Endothelial cell of umbilical vein (primary cell): ENCODE measurements around the gene TTC17. TPM values are rescaled to one million over a fixed set of nuclear protein-coding genes. Genes with fewer than 3 reads are reported as not detected.

Experiments
- BruUV-seq: library from RNA; stranded (reverse); fragments of 400-500 nt; replicated peaks from 2 replicates; lab custom pipeline; 2021; lab: Mats Ljungman, UMichigan
- CTCF ChIA-PET: fragments of 300-600, 350-600 bp; sonication (Branson Sonifier 250); formaldehyde crosslinking; loops from one replicate; lab custom pipeline; 2021; ENCODE audit warnings: antibody characterized with exemption, inconsistent platforms; lab: Charles Lee
- POLR2A ChIA-PET: fragments of 300-600, 350-600 bp; sonication (Branson Sonifier 250); formaldehyde crosslinking; loops from one replicate; lab custom pipeline; 2021; ENCODE audit warnings: antibody characterized with exemption, inconsistent platforms; lab: Charles Lee
- DNase-seq: peaks from one replicate; pipeline ENCODE4 v3.0.0-alpha.2; 2011; ENCODE audit warnings: low read depth, low spot score
- FAIRE-seq: peaks from 2 replicates; lab custom pipeline; 2011; peaks lifted over from hg19 to GRCh38; lab: Jason Lieb, UNC
- H2AFZ ChIP-seq: 2 replicates; pipeline ENCODE4 v1.6.0; 2012; ENCODE audit warnings: low read depth, low read length, control low read depth, inconsistent platforms
- H3K27ac ChIP-seq: 2 replicates; pipeline ENCODE4 v1.5.1; 2011; ENCODE audit warnings: low read depth, mild to moderate bottlenecking, control low read depth, low read length, moderate library complexity; ENCODE audit not compliant: insufficient read depth
- H3K27me3 ChIP-seq, 2 experiments: 2 replicates each; pipeline versions ENCODE4 v1.6.0 to v1.6.1; 2011; ENCODE audit warnings: low read length in 2 of 2, mixed read lengths in 1 of 2; ENCODE audit not compliant: control insufficient read depth in 2 of 2, insufficient read depth in 2 of 2
- H3K36me3 ChIP-seq, 2 experiments: 2 replicates in 1 of 2; 3 replicates in 1 of 2; pipeline ENCODE4 v1.5.1; 2011; ENCODE audit warnings: low read length in 2 of 2, mild to moderate bottlenecking in 1 of 2, moderate library complexity in 1 of 2; ENCODE audit not compliant: control insufficient read depth in 2 of 2, insufficient read depth in 2 of 2; ENCODE audit errors: extremely low read depth in 1 of 2
- H3K4me1 ChIP-seq: 3 replicates; pipeline ENCODE4 v1.5.1; 2011; ENCODE audit warnings: mild to moderate bottlenecking, low read length; ENCODE audit not compliant: control insufficient read depth, insufficient read depth; ENCODE audit errors: extremely low read depth
- H3K4me2 ChIP-seq: 2 replicates; pipeline ENCODE4 v1.6.1; 2011; ENCODE audit warnings: low read length, control low read depth, mixed read lengths; ENCODE audit not compliant: insufficient read depth
- H3K4me3 ChIP-seq, 3 experiments: fragments of 200-600 bp in 1 of 3; sonication (generic), shearing (Covaris generic) in 1 of 3; replicated peaks in 1 of 3; 2 replicates each; pipeline ENCODE4 v1.5.1; 2011 to 2016; ENCODE audit warnings: control low read depth in 3 of 3, low read length in 3 of 3, mild to moderate bottlenecking in 2 of 3, inconsistent platforms in 1 of 3, low read depth in 1 of 3, moderate library complexity in 1 of 3; ENCODE audit not compliant: insufficient read depth in 1 of 3
- H3K79me2 ChIP-seq: 2 replicates; pipeline ENCODE4 v1.6.0; 2012; ENCODE audit warnings: low read length, inconsistent platforms; ENCODE audit not compliant: control insufficient read depth, insufficient read depth
- H3K9ac ChIP-seq: replicated peaks from 2 replicates; pipeline ENCODE3; 2011; ENCODE audit warnings: low read length, control low read depth; ENCODE audit not compliant: insufficient read depth; ENCODE audit errors: extremely low read depth
- H3K9me1 ChIP-seq: replicated peaks from 3 replicates; pipeline ENCODE4 v1.6.0; 2011; ENCODE audit warnings: mild to moderate bottlenecking, low read length; ENCODE audit not compliant: control insufficient read depth, insufficient read depth; ENCODE audit errors: extremely low read depth
- H3K9me3 ChIP-seq: replicated peaks from 2 replicates; pipeline ENCODE4 v1.5.1; 2012; ENCODE audit warnings: low read length, inconsistent platforms; ENCODE audit not compliant: control insufficient read depth, insufficient read depth
- H4K20me1 ChIP-seq: replicated peaks from 2 replicates; pipeline ENCODE3; 2011; ENCODE audit warnings: mild to moderate bottlenecking, low read length; ENCODE audit not compliant: control insufficient read depth, insufficient read depth; ENCODE audit errors: extremely low read depth
- EZH2 ChIP-seq: IDR thresholded peaks from 2 replicates; pipeline ENCODE4 v1.6.1; 2012; ENCODE audit warnings: borderline replicate concordance, low read depth, mild to moderate bottlenecking, moderate library complexity, low read length, inconsistent platforms; ENCODE audit not compliant: severe bottlenecking
- FOS ChIP-seq: IDR thresholded peaks from 2 replicates; pipeline ENCODE4 v1.6.1; 2011; ENCODE audit warnings: mild to moderate bottlenecking, low read length, moderate library complexity, borderline replicate concordance; ENCODE audit not compliant: insufficient read depth
- MYC ChIP-seq: IDR thresholded peaks from one replicate; pipeline ENCODE4 v1.6.1; 2011; ENCODE audit warnings: mild to moderate bottlenecking, low read depth, low read length
- POLR2A ChIP-seq: IDR thresholded peaks from 2 replicates; pipeline ENCODE4 v1.6.1; 2012; ENCODE audit warnings: low read depth, mild to moderate bottlenecking, control low read depth, low read length
- POLR2AphosphoS5 ChIP-seq: IDR thresholded peaks from 2 replicates; pipeline ENCODE4 v1.6.1; 2012; ENCODE audit warnings: low read depth, mild to moderate bottlenecking, control low read depth, low read length, moderate library complexity; ENCODE audit not compliant: insufficient read depth
- dilution Hi-C: fragments of 300-500 bp; cut with MboI; formaldehyde crosslinking; loops from one replicate; pipeline ENCODE4 v1.15.0; 2019; ENCODE audit warnings: low sequenced_read_pairs; ENCODE audit not compliant: extremely low pct_ligation_motif_present
- intact Hi-C: fragments of 100-400 bp; cut with micrococcal nuclease; formaldehyde crosslinking; loops from one replicate; pipeline ENCODE4 v1.10.0; 2022
- polyA plus RNA-seq, 4 experiments: library from polyadenylated mRNA; depleted of rRNA in 3 of 4; stranded (reverse) in 3 of 4; unstranded in 1 of 4; fragments of >200 nt; gene quantifications; 2 replicates each; pipeline versions ENCODE4 v1.2.1 to v1.2.3, GENCODE V29; 2011 to 2012; ENCODE audit warnings: missing spikeins in 1 of 4
- total RNA-seq: library from RNA; stranded (reverse); gene quantifications from 2 replicates; pipeline ENCODE4 v1.2.3, GENCODE V29; 2021
- TF ChIP-seq, protein P1 (sequence below), 2 donors: IDR thresholded peaks; 1 replicate in 1 of 2; 2 replicates in 1 of 2; pipeline ENCODE4 v1.5.1; 2011; ENCODE audit warnings: low read length in 2 of 2, mild to moderate bottlenecking in 2 of 2, moderate library complexity in 2 of 2, control low read depth in 1 of 2, inconsistent platforms in 1 of 2, low read depth in 1 of 2; ENCODE audit not compliant: insufficient read depth in 1 of 2; ENCODE audit errors: extremely low read depth in 1 of 2
- TF ChIP-seq, protein P2 (sequence below): IDR thresholded peaks from 2 replicates; pipeline ENCODE4 v1.6.1; 2011; ENCODE audit not compliant: insufficient read depth, insufficient read length

Gene TTC17
- total and polyA plus RNA-seq, 2 donors (not counting 3 experiments of a cell fraction or from before 2014, with no cell fraction given), result 60.7 to 66.8 TPM

DNA sequence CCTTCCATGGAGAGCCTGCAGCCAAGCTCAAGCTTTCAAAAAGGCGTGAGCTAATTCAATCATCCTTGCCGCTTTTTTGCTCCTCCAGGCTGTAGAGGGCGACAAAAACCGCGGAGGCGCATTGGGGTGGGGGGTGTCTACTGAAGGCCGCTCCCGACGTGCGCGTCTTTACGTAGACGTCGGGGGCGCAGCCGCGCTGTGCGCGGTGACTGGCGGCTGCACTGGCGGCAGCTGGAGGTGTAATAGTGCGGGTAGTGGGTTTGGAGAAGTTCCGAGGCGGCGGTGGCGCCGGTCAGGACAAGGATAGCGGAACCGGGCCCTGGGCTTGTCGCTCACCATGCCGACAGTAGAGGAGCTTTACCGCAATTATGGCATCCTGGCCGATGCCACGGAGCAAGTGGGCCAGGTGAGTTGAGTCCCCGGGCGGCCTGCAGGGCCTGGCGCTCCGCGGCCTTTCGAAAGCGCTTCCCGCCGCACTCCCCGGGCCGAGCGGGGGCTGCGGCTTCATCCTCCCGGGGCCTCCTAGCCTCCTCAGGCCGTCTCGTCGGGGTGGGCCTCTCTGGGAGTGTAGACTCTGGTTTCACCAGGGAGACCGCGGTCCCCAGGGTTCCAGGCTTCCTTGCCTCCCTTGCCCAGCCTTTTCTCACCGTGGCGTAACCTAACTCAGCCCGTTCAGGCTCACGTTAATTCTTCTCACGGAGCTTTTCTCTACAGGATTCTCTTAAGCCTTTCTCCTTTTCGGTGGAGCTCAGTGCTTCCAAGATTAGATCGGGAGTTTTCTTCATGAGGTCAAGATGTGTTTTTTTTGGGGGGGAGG is 46.7 kb upstream of the TTC17 start, which contains the start of gene API5:
Gene API5, plus strand, starts transcription at position 206 of the 817 bp plus-strand sequence. Its CDS starts 132 bp downstream, at position 338.
- H2AFZ ChIP-seq, result peak within 1 kb of the TSS; percentile 99
- H3K4me3 ChIP-seq, result peak within 1 kb of the TSS; percentile 89 to 98 (median 97)
- H3K4me2 ChIP-seq, result peak within 1 kb of the TSS; percentile 99
- peak; percentile 92 for FAIRE-seq
- peak within 1 kb of the TSS; percentile 73 for H3K27ac ChIP-seq
- peak; percentile 96 for DNase-seq
- ChIA-PET POLR2A (interaction anchor here (0.5 to 2.4 kb wide), 3 partner anchors 34 to 369 kb away, joined by 3 to 13 read pairs (median 4); partner anchors contain the start of genes HSD17B12 and TTC17), CTCF (interaction anchor here (0.6 to 2.4 kb wide), 16 partner anchors 9 to 540 kb away, joined by 3 to 18 read pairs (median 6); partner anchors contain the start of gene TTC17)
- H3K9ac ChIP-seq, result peak within 1 kb of the TSS; percentile 89
- H3K9me3 ChIP-seq, result no peaks in the 10 kb centered on the region
- peaks cover 51% of the 10 kb centered on the region for H3K79me2 ChIP-seq
- TSS peak; percentile 60 for BruUV-seq
- peaks cover 11% of the 10 kb centered on the region for H3K4me1 ChIP-seq
- intact Hi-C loops, result loop anchor here (1.0 to 5.0 kb wide), 4 partner anchors 47 to 1255 kb away; partner anchors contain the start of genes CD82 and TTC17
- H3K27me3 ChIP-seq, result no peaks in the 10 kb centered on the region
- no peaks in the 10 kb centered on the region for H3K9me1 ChIP-seq
- dilution Hi-C loops, result no loop called here
- H3K36me3 ChIP-seq, result no peaks in the 10 kb centered on the region
- TF ChIP-seq FOS, result no peak
- TF ChIP-seq, protein P1, sequence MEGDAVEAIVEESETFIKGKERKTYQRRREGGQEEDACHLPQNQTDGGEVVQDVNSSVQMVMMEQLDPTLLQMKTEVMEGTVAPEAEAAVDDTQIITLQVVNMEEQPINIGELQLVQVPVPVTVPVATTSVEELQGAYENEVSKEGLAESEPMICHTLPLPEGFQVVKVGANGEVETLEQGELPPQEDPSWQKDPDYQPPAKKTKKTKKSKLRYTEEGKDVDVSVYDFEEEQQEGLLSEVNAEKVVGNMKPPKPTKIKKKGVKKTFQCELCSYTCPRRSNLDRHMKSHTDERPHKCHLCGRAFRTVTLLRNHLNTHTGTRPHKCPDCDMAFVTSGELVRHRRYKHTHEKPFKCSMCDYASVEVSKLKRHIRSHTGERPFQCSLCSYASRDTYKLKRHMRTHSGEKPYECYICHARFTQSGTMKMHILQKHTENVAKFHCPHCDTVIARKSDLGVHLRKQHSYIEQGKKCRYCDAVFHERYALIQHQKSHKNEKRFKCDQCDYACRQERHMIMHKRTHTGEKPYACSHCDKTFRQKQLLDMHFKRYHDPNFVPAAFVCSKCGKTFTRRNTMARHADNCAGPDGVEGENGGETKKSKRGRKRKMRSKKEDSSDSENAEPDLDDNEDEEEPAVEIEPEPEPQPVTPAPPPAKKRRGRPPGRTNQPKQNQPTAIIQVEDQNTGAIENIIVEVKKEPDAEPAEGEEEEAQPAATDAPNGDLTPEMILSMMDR (IDR thresholded peaks at IDR 0.05; ENCODE audit: extremely low read depth in 1 of 2, insufficient read depth in 1 of 2, low read depth in 1 of 2, low read length in 2 of 2), result peak; percentile 74 to 85
- TF ChIP-seq MYC, result no peak
- TF ChIP-seq, protein P2, sequence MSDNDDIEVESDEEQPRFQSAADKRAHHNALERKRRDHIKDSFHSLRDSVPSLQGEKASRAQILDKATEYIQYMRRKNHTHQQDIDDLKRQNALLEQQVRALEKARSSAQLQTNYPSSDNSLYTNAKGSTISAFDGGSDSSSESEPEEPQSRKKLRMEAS, result peak; percentile 8
- no peak for TF ChIP-seq EZH2
- TF ChIP-seq POLR2AphosphoS5, result peak; percentile 92
- peak; percentile 91 for TF ChIP-seq POLR2A
- peaks cover 4% of the 10 kb centered on the region for H4K20me1 ChIP-seq
